HG03469 (cell line): Measurements from ENCODE around the gene HLCS.

Experiments
- ATAC-seq: cut with Tn5 transposase; IDR thresholded peaks from one replicate; pipeline ENCODE4 v1.9.1; 2021; ENCODE audit warnings: mild to moderate bottlenecking, moderate library complexity, moderate number of reproducible peaks; ENCODE audit not compliant: unreplicated experiment

Gene HLCS

GRCh38 chr21:36788120-36788638 is 178.3 kb downstream of the HLCS start:
- no peak for ATAC-seq

- no peak for ATAC-seq
Observed at GRCh38 chr21:36786186-36786585, 180.3 kb downstream of the HLCS start.

- ATAC-seq, result no peak
Observed at GRCh38 chr21:36785615-36786014, 180.9 kb downstream of the HLCS start.

- ATAC-seq, result no peak
Observed at GRCh38 chr21:36784947-36785346, 181.5 kb downstream of the HLCS start.

GRCh38 chr21:36783612-36784374 is 182.7 kb downstream of the HLCS start:
- no peak for ATAC-seq

GRCh38 chr21:36780861-36781260 is 185.6 kb downstream of the HLCS start:
- ATAC-seq, result no peak

- no peak for ATAC-seq
Observed at GRCh38 chr21:36776981-36777617, 189.4 kb downstream of the HLCS start.

- ATAC-seq, result no peak
Observed at GRCh38 chr21:36773995-36774394, 192.5 kb downstream of the HLCS start.

GRCh38 chr21:36773117-36773516 is 193.4 kb downstream of the HLCS start:
- no peak for ATAC-seq

- ATAC-seq, result no peak
Observed at GRCh38 chr21:36769051-36769839, 197.2 kb downstream of the HLCS start.

GRCh38 chr21:36768496-36768895 is 198.0 kb downstream of the HLCS start:
- ATAC-seq, result no peak

- no peak for ATAC-seq
Observed at GRCh38 chr21:36767096-36767495, 199.4 kb downstream of the HLCS start.

- ATAC-seq, result no peak
Observed at GRCh38 chr21:36766511-36766910, 200.0 kb downstream of the HLCS start.

GRCh38 chr21:36765229-36765628 is 201.2 kb downstream of the HLCS start:
- no peak for ATAC-seq

- no peak for ATAC-seq
Observed at GRCh38 chr21:36763305-36763704, 203.2 kb downstream of the HLCS start.

- no peak for ATAC-seq
Observed at GRCh38 chr21:36762642-36763041, 203.8 kb downstream of the HLCS start.

GRCh38 chr21:36761685-36762084 is 204.8 kb downstream of the HLCS start:
- no peak for ATAC-seq

GRCh38 chr21:36759348-36760083 is 207.0 kb downstream of the HLCS start:
- no peak for ATAC-seq

- ATAC-seq, result no peak
Observed at GRCh38 chr21:36757196-36757595, 209.3 kb downstream of the HLCS start.

GRCh38 chr21:36756527-36756926 is 209.9 kb downstream of the HLCS start:
- ATAC-seq, result no peak
